ENCODE data around the gene EWSR1. TPM values are rescaled to one million over a fixed set of nuclear protein-coding genes. Genes with fewer than 3 reads are reported as not detected.
"Not testable (repeated sequence)": the region's sequence is repeated elsewhere in the genome, so short reads cannot be mapped to it uniquely, and the experiment has no call there.

EWSR1 gene
- total RNA-seq, 1 donor from 2014 or later, result 121 TPM

- intact Hi-C loops (cut with micrococcal nuclease), result no loop called here
- ATAC-seq (no peak), DNase-seq (no peak)
Measured at GRCh38 chr22:29244785-29245625, 23.1 kb upstream of the EWSR1 start.

- DNase-seq (peak; percentile 81), ATAC-seq (peak; percentile 92)
- intact Hi-C loops (cut with micrococcal nuclease), result no loop called here
Measured at GRCh38 chr22:29245626-29246385, 22.3 kb upstream of the EWSR1 start.

GRCh38 chr22:29247891-29248290 lies 20.2 kb upstream of the EWSR1 start:
- DNase-seq; intact Hi-C loops (cut with micrococcal nuclease); ATAC-seq: not testable (repeated sequence)

- DNase-seq, result no peak
- intact Hi-C loops (cut with micrococcal nuclease), result no loop called here
Measured at GRCh38 chr22:29251265-29251664, 16.8 kb upstream of the EWSR1 start.

GRCh38 chr22:29251981-29252911 lies 15.8 kb upstream of the EWSR1 start:
- ATAC-seq (no peak), DNase-seq (no peak)
- intact Hi-C loops (cut with micrococcal nuclease), result no loop called here

More at GRCh38 chr22:29251265-29251664, 16.8 kb upstream of the EWSR1 start:
- ATAC-seq, result no peak

GRCh38 chr22:29253561-29254285 lies 14.3 kb upstream of the EWSR1 start:
- intact Hi-C loops (cut with micrococcal nuclease), result no loop called here
- DNase-seq (no peak), ATAC-seq (no peak)

GRCh38 chr22:29254286-29254660 lies 13.8 kb upstream of the EWSR1 start:
- no peak for DNase-seq
- no peak for ATAC-seq

GRCh38 chr22:29255064-29255621 lies 12.9 kb upstream of the EWSR1 start:
- DNase-seq, result no peak
- intact Hi-C loops (cut with micrococcal nuclease), result no loop called here
- no peak for ATAC-seq

More at GRCh38 chr22:29254286-29254660, 13.8 kb upstream of the EWSR1 start:
- intact Hi-C loops (cut with micrococcal nuclease), result no loop called here

GRCh38 chr22:29256606-29257325 lies 11.3 kb upstream of the EWSR1 start:
- DNase-seq (no peak), ATAC-seq (no peak)
- intact Hi-C loops (cut with micrococcal nuclease), result no loop called here

- ATAC-seq (no peak), DNase-seq (no peak)
- intact Hi-C loops (cut with micrococcal nuclease), result no loop called here
Measured at GRCh38 chr22:29257751-29258181, 10.3 kb upstream of the EWSR1 start.

GRCh38 chr22:29258407-29259252 lies 9.4 kb upstream of the EWSR1 start:
- DNase-seq (no peak), ATAC-seq (no peak)
- intact Hi-C loops (cut with micrococcal nuclease), result no loop called here

GRCh38 chr22:29259253-29259899 lies 8.7 kb upstream of the EWSR1 start:
- intact Hi-C loops (cut with micrococcal nuclease), result no loop called here
- DNase-seq (no peak), ATAC-seq (no peak)

GRCh38 chr22:29260031-29260560 lies 8.0 kb upstream of the EWSR1 start:
- no peak for ATAC-seq
- intact Hi-C loops (cut with micrococcal nuclease), result no loop called here
- no peak for DNase-seq

- no peak for DNase-seq
- no peak for ATAC-seq
- intact Hi-C loops (cut with micrococcal nuclease), result no loop called here
Measured at GRCh38 chr22:29260601-29261315, 7.3 kb upstream of the EWSR1 start.

GRCh38 chr22:29263791-29264276 lies 4.2 kb upstream of the EWSR1 start:
- DNase-seq (no peak), ATAC-seq (no peak)
- intact Hi-C loops (cut with micrococcal nuclease), result no loop called here
